ENCODE results near the gene PCDH9. TPM values are rescaled to one million over a fixed set of nuclear protein-coding genes. Genes with fewer than 3 reads are reported as not detected.

The PCDH9 gene
- total and polyA plus RNA-seq, 3 donors from 2014 or later = 2.3 to 4.6 (median 3.5) TPM

GRCh38 chr13:66273011-66273410, 957.1 kb downstream of the PCDH9 start:
- intact Hi-C loops (cut with DNase I; ENCODE audit: low total_unique reads) = no loop called here

GRCh38 chr13:66266761-66267160, 963.4 kb downstream of the PCDH9 start:
- Histone ChIP-seq H3K36me3 (ENCODE audit: low read depth, missing control alignments) (no peaks in the 10 kb centered on the region), H3K27me3 (no peaks in the 10 kb centered on the region), H3K9me3 (no peaks in the 10 kb centered on the region), H3K27ac (no peak overlapping the region), H3K4me3 (no peak overlapping the region), H3K4me1 (no peaks in the 10 kb centered on the region)
- WGBS, 2 donors = 87 to 93% methylated on average over 5 of the region's 5 CpGs
- intact Hi-C loops (cut with DNase I; ENCODE audit: low total_unique reads) = no loop called here
- no peak for DNase-seq
- no peak for TF ChIP-seq POLR2A (IDR thresholded peaks at IDR 0.05)
- no peak for TF ChIP-seq CTCF (IDR thresholded peaks at IDR 0.05)

More at GRCh38 chr13:66273011-66273410, 957.1 kb downstream of the PCDH9 start:
- Histone ChIP-seq H3K9me3 (no peaks in the 10 kb centered on the region), H3K27me3 (no peaks in the 10 kb centered on the region), H3K27ac (no peak overlapping the region), H3K4me3 (no peak overlapping the region), H3K4me1 (no peaks in the 10 kb centered on the region), H3K36me3 (ENCODE audit: low read depth, missing control alignments) (no peaks in the 10 kb centered on the region)
- WGBS, 2 donors = 73 to 86% methylated on average over 1 of the region's 1 CpG
- no peak for TF ChIP-seq CTCF (IDR thresholded peaks at IDR 0.05)
- no peak for TF ChIP-seq POLR2A (IDR thresholded peaks at IDR 0.05)
- DNase-seq = no peak

GRCh38 chr13:66266348-66266747, 963.8 kb downstream of the PCDH9 start:
- Histone ChIP-seq H3K36me3 (ENCODE audit: low read depth, missing control alignments) (no peaks in the 10 kb centered on the region), H3K4me3 (no peak overlapping the region), H3K27ac (no peak overlapping the region), H3K4me1 (no peaks in the 10 kb centered on the region), H3K9me3 (no peaks in the 10 kb centered on the region), H3K27me3 (no peaks in the 10 kb centered on the region)
- intact Hi-C loops (cut with DNase I; ENCODE audit: low total_unique reads) = no loop called here
- 90 to 92% methylated on average over 1 of the region's 1 CpG for WGBS, 2 donors
- no peak for DNase-seq
- TF ChIP-seq POLR2A (IDR thresholded peaks at IDR 0.05) (no peak), CTCF (IDR thresholded peaks at IDR 0.05) (no peak)

GRCh38 chr13:66265371-66265770, 964.8 kb downstream of the PCDH9 start:
- 80 to 82% methylated on average over 4 of the region's 4 CpGs for WGBS, 2 donors
- no peak overlapping the region for H3K27ac ChIP-seq

More at GRCh38 chr13:66265371-66265770, 964.8 kb downstream of the PCDH9 start:
- TF ChIP-seq POLR2A (IDR thresholded peaks at IDR 0.05) (no peak), CTCF (IDR thresholded peaks at IDR 0.05) (no peak)
- no peaks in the 10 kb centered on the region for H3K9me3 ChIP-seq
- no peaks in the 10 kb centered on the region for H3K27me3 ChIP-seq
- DNase-seq = no peak
- H3K4me3 ChIP-seq = no peak overlapping the region
- intact Hi-C loops (cut with DNase I; ENCODE audit: low total_unique reads) = no loop called here
- H3K36me3 ChIP-seq (ENCODE audit: low read depth, missing control alignments) = no peaks in the 10 kb centered on the region
- no peaks in the 10 kb centered on the region for H3K4me1 ChIP-seq
